KOPT-K1 (cell line): ENCODE results near the gene MAP3K4.

ENCODE experiments used
- H3K27ac ChIP-seq: fragments of 200-600 bp; sonication (generic); 2 replicates; pipeline ENCODE4 v1.5.1; 2016; ENCODE audit warnings: antibody characterized with exemption, mild to moderate bottlenecking, low read depth, low read length; ENCODE audit not compliant: poor library complexity, severe bottlenecking
- H3K36me3 ChIP-seq: fragments of 200-600 bp; sonication (generic); 2 replicates; pipeline ENCODE4 v1.5.1; 2017; ENCODE audit warnings: antibody characterized with exemption, mild to moderate bottlenecking, low read length, moderate library complexity; ENCODE audit not compliant: insufficient read depth
- H3K9me3 ChIP-seq: fragments of 200-600 bp; sonication (generic); 2 replicates; pipeline ENCODE4 v1.5.1; 2017; ENCODE audit warnings: antibody characterized with exemption, low read length, mild to moderate bottlenecking; ENCODE audit not compliant: insufficient read depth, poor library complexity, severe bottlenecking

The MAP3K4 gene

GRCh38 chr6:161064915-161065314, 73.3 kb downstream of the MAP3K4 start:
- peaks cover 5% of the 10 kb centered on the region for H3K9me3 ChIP-seq
- no peak overlapping the region for H3K27ac ChIP-seq
- peaks cover 15% of the 10 kb centered on the region for H3K36me3 ChIP-seq

GRCh38 chr6:161066511-161066910, 74.9 kb downstream of the MAP3K4 start:
- Histone ChIP-seq H3K27ac (no peak overlapping the region), H3K36me3 (peaks cover 8% of the 10 kb centered on the region), H3K9me3 (peaks cover 5% of the 10 kb centered on the region)

GRCh38 chr6:161067749-161068148, 76.2 kb downstream of the MAP3K4 start:
- Histone ChIP-seq H3K36me3 (peaks cover 20% of the 10 kb centered on the region), H3K27ac (no peak overlapping the region), H3K9me3 (peaks cover 5% of the 10 kb centered on the region)

- Histone ChIP-seq H3K27ac (no peak overlapping the region), H3K36me3 (peaks cover 23% of the 10 kb centered on the region), H3K9me3 (peaks cover 5% of the 10 kb centered on the region)
Measured at GRCh38 chr6:161068321-161068741, 76.8 kb downstream of the MAP3K4 start.

- no peak overlapping the region for H3K27ac ChIP-seq
- peaks cover 70% of the 10 kb centered on the region for H3K36me3 ChIP-seq
- no peaks in the 10 kb centered on the region for H3K9me3 ChIP-seq
Measured at GRCh38 chr6:161073930-161074329, 82.4 kb downstream of the MAP3K4 start.

GRCh38 chr6:161074496-161075121, 83.0 kb downstream of the MAP3K4 start:
- Histone ChIP-seq H3K27ac (no peak overlapping the region), H3K36me3 (peaks cover 74% of the 10 kb centered on the region), H3K9me3 (no peaks in the 10 kb centered on the region)

GRCh38 chr6:161076181-161076677, 84.7 kb downstream of the MAP3K4 start:
- peaks cover 90% of the 10 kb centered on the region for H3K36me3 ChIP-seq
- H3K9me3 ChIP-seq, result no peaks in the 10 kb centered on the region

GRCh38 chr6:161079566-161080262, 88.1 kb downstream of the MAP3K4 start:
- Histone ChIP-seq H3K27ac (no peak overlapping the region), H3K9me3 (no peaks in the 10 kb centered on the region), H3K36me3 (peaks cover 94% of the 10 kb centered on the region)

More at GRCh38 chr6:161076181-161076677, 84.7 kb downstream of the MAP3K4 start:
- H3K27ac ChIP-seq, result no peak overlapping the region

- peaks cover 94% of the 10 kb centered on the region for H3K36me3 ChIP-seq
- H3K27ac ChIP-seq, result no peak overlapping the region
- no peaks in the 10 kb centered on the region for H3K9me3 ChIP-seq
Measured at GRCh38 chr6:161080263-161080970, 88.8 kb downstream of the MAP3K4 start.

- H3K36me3 ChIP-seq, result peaks cover 94% of the 10 kb centered on the region
- no peaks in the 10 kb centered on the region for H3K9me3 ChIP-seq
- no peak overlapping the region for H3K27ac ChIP-seq
Measured at GRCh38 chr6:161082215-161082614, 90.6 kb downstream of the MAP3K4 start.

GRCh38 chr6:161085246-161085645, 93.7 kb downstream of the MAP3K4 start:
- no peak overlapping the region for H3K27ac ChIP-seq
- H3K36me3 ChIP-seq, result peaks cover 99% of the 10 kb centered on the region
- H3K9me3 ChIP-seq, result no peaks in the 10 kb centered on the region

- Histone ChIP-seq H3K9me3 (no peaks in the 10 kb centered on the region), H3K27ac (no peak overlapping the region), H3K36me3 (peaks cover 98% of the 10 kb centered on the region)
Measured at GRCh38 chr6:161088676-161089328, 97.2 kb downstream of the MAP3K4 start.

GRCh38 chr6:161091151-161091550, 99.6 kb downstream of the MAP3K4 start:
- H3K9me3 ChIP-seq, result no peaks in the 10 kb centered on the region
- no peak overlapping the region for H3K27ac ChIP-seq
- peaks cover 98% of the 10 kb centered on the region for H3K36me3 ChIP-seq

- H3K36me3 ChIP-seq, result peaks cover 93% of the 10 kb centered on the region
- no peak overlapping the region for H3K27ac ChIP-seq
- H3K9me3 ChIP-seq, result no peaks in the 10 kb centered on the region
Measured at GRCh38 chr6:161091972-161092701, 100.6 kb downstream of the MAP3K4 start.
